Endodermal cell (in vitro differentiated cells): Measurements from ENCODE around the gene ERFE. TPM values are rescaled to one million over a fixed set of nuclear protein-coding genes. Genes with fewer than 3 reads are reported as not detected.
A peak's percentile ranks its signal among the peaks of the same experiment; 100 is the strongest.

ENCODE experiments used
- DNase-seq: peaks from one replicate; pipeline ENCODE4 v3.0.0-alpha.2; 2017
- H3K27ac ChIP-seq: 2 replicates; pipeline ENCODE4 v1.5.1; 2013; ENCODE audit warnings: mild to moderate bottlenecking, low read depth, low read length, moderate library complexity
- H3K27me3 ChIP-seq: 2 replicates; pipeline ENCODE4 v1.6.1; 2013; ENCODE audit warnings: mild to moderate bottlenecking, low read length, moderate library complexity; ENCODE audit not compliant: insufficient read depth, control insufficient read depth, poor library complexity, severe bottlenecking
- H3K36me3 ChIP-seq: 2 replicates; pipeline ENCODE4 v1.7.0; 2013; ENCODE audit warnings: mild to moderate bottlenecking, low read length, moderate library complexity; ENCODE audit not compliant: control insufficient read depth, insufficient read depth
- H3K4me1 ChIP-seq: one replicate; pipeline ENCODE4 v1.7.0; 2013; ENCODE audit warnings: low read length; ENCODE audit not compliant: control insufficient read depth, insufficient read depth
- H3K4me3 ChIP-seq: 2 replicates; pipeline ENCODE4 v1.5.1; 2013; ENCODE audit warnings: mild to moderate bottlenecking, low read length, moderate library complexity
- H3K9ac ChIP-seq: 2 replicates; pipeline ENCODE4 v1.6.1; 2013; ENCODE audit warnings: mild to moderate bottlenecking, low read length, moderate library complexity; ENCODE audit not compliant: poor library complexity, severe bottlenecking; ENCODE audit errors: extremely low read depth
- H3K9me3 ChIP-seq: 2 replicates; pipeline ENCODE4 v1.6.1; 2013; ENCODE audit warnings: mild to moderate bottlenecking, low read length, moderate library complexity; ENCODE audit not compliant: control insufficient read depth
- H3K27ac Mint-ChIP-seq: 2 replicates; pipeline ENCODE4 v1.8.0; 2020; ENCODE audit warnings: mixed read lengths
- H3K27me3 Mint-ChIP-seq: 2 replicates; pipeline ENCODE4 v1.8.0; 2021; ENCODE audit warnings: mild to moderate bottlenecking, mixed read lengths; ENCODE audit not compliant: insufficient read depth
- H3K36me3 Mint-ChIP-seq: 2 replicates; pipeline ENCODE4 v1.8.0; 2020; ENCODE audit warnings: low read depth, mixed read lengths
- H3K4me1 Mint-ChIP-seq: 2 replicates; pipeline ENCODE4 v1.8.0; 2020; ENCODE audit warnings: mixed read lengths
- H3K4me3 Mint-ChIP-seq: 2 replicates; pipeline ENCODE4 v1.8.0; 2020; ENCODE audit warnings: mild to moderate bottlenecking, moderate library complexity, mixed read lengths
- H3K9me3 Mint-ChIP-seq: 2 replicates; pipeline ENCODE4 v1.8.0; 2020; ENCODE audit warnings: mild to moderate bottlenecking, mixed read lengths
- WGBS, 2 experiments: methylation state at CpG; one replicate each; pipeline versions ENCODE4 v1.1.5 to v1.1.7; 2013; ENCODE audit warnings: missing lambda C conversion rate in 2 of 2, mixed read lengths in 1 of 2; ENCODE audit not compliant: insufficient coverage in 1 of 2, insufficient read length in 1 of 2; 5-methylcytosine and 5-hydroxymethylcytosine counted together
- total RNA-seq, 2 donors: library from RNA; stranded (reverse); fragmentation: NEBNext Ultra II Directional in 1 of 2; extraction: Animal tissue kit (Norgen Biotek cat#: 25700) in 1 of 2; gene quantifications; 2 replicates in 1 of 2; 3 replicates in 1 of 2; pipeline ENCODE4 v1.2.1, GENCODE V29; 2021
- TF ChIP-seq, protein P1 (sequence below): fragments of 200-600 bp; sonication (generic); conservative IDR thresholded peaks from 2 replicates; pipeline ENCODE4 v1.5.0; 2021; ENCODE audit warnings: antibody characterized with exemption, mild to moderate bottlenecking

The ERFE gene
- total RNA-seq, 2 donors from 2014 or later = 0.48 to 1.6 TPM

DNA sequence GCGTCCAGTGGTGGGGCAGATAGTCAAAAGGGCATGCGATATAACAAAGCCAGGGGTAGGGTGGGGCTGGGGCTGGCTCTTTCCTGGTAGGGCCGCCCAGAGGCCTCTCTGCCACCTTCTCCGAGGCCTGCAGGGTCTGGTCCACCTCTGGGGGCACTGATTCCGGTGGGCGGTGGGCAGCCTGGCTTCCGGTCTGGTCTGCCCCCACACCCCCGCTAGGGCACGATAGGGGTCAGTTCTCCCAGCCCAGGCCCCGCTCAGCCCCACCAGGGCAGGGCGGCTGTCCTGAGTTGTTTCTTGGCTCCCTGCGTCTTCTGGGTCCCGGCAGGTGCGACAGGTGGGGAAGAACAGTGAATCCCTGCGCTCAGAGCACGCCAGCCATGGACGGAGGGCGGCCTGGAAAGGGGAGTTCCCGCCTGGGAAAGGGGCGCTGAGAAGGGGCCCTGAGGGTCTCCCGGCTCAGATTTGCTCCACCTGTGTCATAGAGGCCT lies 707 bp upstream of the ERFE start:
- peak; percentile 59 for DNase-seq
- peaks cover 52% of the 10 kb centered on the region for H3K27me3 Mint-ChIP-seq
- H3K27me3 ChIP-seq = peaks cover 40% of the 10 kb centered on the region
- no peak overlapping the region for H3K27ac ChIP-seq
- peaks cover 2% of the 10 kb centered on the region for H3K4me1 Mint-ChIP-seq
- no peaks in the 10 kb centered on the region for H3K9me3 ChIP-seq
- H3K9me3 Mint-ChIP-seq = peaks cover 4% of the 10 kb centered on the region
- H3K4me3 Mint-ChIP-seq = peak overlapping the region; percentile 42
- no peaks in the 10 kb centered on the region for H3K36me3 Mint-ChIP-seq
- H3K4me1 ChIP-seq = no peaks in the 10 kb centered on the region
- H3K27ac Mint-ChIP-seq = no peak overlapping the region
- TF ChIP-seq, protein P1, sequence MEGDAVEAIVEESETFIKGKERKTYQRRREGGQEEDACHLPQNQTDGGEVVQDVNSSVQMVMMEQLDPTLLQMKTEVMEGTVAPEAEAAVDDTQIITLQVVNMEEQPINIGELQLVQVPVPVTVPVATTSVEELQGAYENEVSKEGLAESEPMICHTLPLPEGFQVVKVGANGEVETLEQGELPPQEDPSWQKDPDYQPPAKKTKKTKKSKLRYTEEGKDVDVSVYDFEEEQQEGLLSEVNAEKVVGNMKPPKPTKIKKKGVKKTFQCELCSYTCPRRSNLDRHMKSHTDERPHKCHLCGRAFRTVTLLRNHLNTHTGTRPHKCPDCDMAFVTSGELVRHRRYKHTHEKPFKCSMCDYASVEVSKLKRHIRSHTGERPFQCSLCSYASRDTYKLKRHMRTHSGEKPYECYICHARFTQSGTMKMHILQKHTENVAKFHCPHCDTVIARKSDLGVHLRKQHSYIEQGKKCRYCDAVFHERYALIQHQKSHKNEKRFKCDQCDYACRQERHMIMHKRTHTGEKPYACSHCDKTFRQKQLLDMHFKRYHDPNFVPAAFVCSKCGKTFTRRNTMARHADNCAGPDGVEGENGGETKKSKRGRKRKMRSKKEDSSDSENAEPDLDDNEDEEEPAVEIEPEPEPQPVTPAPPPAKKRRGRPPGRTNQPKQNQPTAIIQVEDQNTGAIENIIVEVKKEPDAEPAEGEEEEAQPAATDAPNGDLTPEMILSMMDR = no peak
- no peak overlapping the region for H3K4me3 ChIP-seq
- no peaks in the 10 kb centered on the region for H3K36me3 ChIP-seq
- no peak overlapping the region for H3K9ac ChIP-seq
- WGBS, 2 experiments = 81 to 92% methylated on average over 13 to 21 of the region's 21 CpGs

DNA sequence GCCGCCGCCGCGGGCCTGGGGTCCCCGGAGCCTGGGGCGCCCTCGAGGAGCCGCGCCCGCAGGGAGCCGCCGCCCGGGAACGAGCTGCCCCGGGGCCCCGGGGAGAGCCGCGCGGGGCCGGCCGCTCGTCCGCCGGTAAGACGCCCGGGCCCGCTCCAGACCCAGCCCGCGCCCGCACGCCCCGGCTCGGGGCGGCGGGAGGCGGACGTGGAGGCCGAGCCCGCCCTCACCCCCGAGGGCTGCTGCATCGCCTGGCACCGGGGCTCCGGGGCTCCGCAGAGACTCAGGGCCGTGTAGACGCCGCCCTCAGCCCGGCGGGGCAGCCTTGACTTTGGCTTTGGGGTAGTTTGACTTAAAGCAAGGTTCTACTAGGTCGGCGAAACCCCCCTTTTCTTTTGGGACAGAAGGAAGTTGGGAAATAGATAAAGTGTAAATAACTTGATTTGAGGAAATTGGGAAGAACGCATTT lies 335 bp downstream of the ERFE start:
- Mint-ChIP-seq H3K4me1 (peaks cover 2% of the 10 kb centered on the region), H3K36me3 (no peaks in the 10 kb centered on the region), H3K9me3 (peaks cover 2% of the 10 kb centered on the region), H3K27ac (no peak overlapping the region), H3K27me3 (peaks cover 56% of the 10 kb centered on the region), H3K4me3 (peak overlapping the region; percentile 49)
- H3K27ac ChIP-seq = no peak overlapping the region
- DNase-seq = peak; percentile 74
- no peaks in the 10 kb centered on the region for H3K36me3 ChIP-seq
- peak overlapping the region; percentile 58 for H3K4me3 ChIP-seq
- H3K9ac ChIP-seq = no peak overlapping the region
- TF ChIP-seq, protein P1 = no peak
- peaks cover 51% of the 10 kb centered on the region for H3K27me3 ChIP-seq
- WGBS, 2 experiments = 6 to 46% methylated on average over 3 to 52 of the region's 52 CpGs
- no peaks in the 10 kb centered on the region for H3K4me1 ChIP-seq
- no peaks in the 10 kb centered on the region for H3K9me3 ChIP-seq

DNA sequence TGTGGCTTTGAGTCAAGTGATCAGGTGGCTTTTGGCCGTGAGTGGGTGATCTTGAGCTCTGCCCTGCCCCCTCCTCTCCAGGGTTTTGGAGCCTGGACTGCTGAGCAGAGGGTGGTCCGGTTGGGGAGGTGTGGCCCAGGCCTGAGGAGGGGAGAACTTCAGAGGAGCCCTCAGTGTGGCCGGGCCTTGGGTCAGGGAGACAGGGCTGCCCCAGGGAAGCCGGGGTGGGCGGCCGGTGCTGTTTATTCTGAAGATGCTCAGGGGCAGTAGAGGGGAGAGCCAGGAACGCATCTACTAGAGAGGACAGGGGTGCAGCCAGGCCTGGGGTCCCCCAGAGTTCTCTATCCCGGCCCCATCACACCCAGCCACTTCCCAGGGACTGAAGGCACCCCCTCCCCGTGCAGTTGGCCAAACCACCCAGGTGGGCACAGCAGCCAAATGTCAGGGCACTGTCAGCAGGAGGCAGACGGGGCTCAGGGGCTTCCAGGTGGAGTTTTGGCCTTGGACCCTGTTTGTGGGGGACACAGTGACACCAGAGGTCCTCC lies 963 bp downstream of the ERFE start:
- no peaks in the 10 kb centered on the region for H3K9me3 ChIP-seq
- Mint-ChIP-seq H3K9me3 (no peaks in the 10 kb centered on the region), H3K36me3 (no peaks in the 10 kb centered on the region), H3K27me3 (peaks cover 63% of the 10 kb centered on the region), H3K27ac (no peak overlapping the region), H3K4me3 (peak overlapping the region; percentile 49), H3K4me1 (peaks cover 2% of the 10 kb centered on the region)
- peak; percentile 52 for DNase-seq
- no peaks in the 10 kb centered on the region for H3K4me1 ChIP-seq
- WGBS, 2 experiments = 63 to 73% methylated on average over 3 to 10 of the region's 10 CpGs
- H3K4me3 ChIP-seq = peak overlapping the region; percentile 58
- no peaks in the 10 kb centered on the region for H3K36me3 ChIP-seq
- no peak overlapping the region for H3K27ac ChIP-seq
- TF ChIP-seq, protein P1 = no peak
- H3K9ac ChIP-seq = no peak overlapping the region
- peaks cover 57% of the 10 kb centered on the region for H3K27me3 ChIP-seq
